GM12872 (cell line): Measurements from ENCODE around the gene COL4A2.

Experiments
- CTCF ChIP-seq: IDR thresholded peaks from 3 replicates; pipeline ENCODE4 v1.5.1; 2011; ENCODE audit warnings: low read depth, mild to moderate bottlenecking, low read length, moderate library complexity; ENCODE audit not compliant: insufficient read depth

Gene COL4A2

GRCh38 chr13:110559429-110559943, 252.4 kb downstream of the COL4A2 start:
- TF ChIP-seq CTCF = no peak

GRCh38 chr13:110559986-110560385, 252.9 kb downstream of the COL4A2 start:
- TF ChIP-seq CTCF = no peak

- TF ChIP-seq CTCF = no peak
Measured at GRCh38 chr13:110560601-110561343, 253.7 kb downstream of the COL4A2 start.

DNA sequence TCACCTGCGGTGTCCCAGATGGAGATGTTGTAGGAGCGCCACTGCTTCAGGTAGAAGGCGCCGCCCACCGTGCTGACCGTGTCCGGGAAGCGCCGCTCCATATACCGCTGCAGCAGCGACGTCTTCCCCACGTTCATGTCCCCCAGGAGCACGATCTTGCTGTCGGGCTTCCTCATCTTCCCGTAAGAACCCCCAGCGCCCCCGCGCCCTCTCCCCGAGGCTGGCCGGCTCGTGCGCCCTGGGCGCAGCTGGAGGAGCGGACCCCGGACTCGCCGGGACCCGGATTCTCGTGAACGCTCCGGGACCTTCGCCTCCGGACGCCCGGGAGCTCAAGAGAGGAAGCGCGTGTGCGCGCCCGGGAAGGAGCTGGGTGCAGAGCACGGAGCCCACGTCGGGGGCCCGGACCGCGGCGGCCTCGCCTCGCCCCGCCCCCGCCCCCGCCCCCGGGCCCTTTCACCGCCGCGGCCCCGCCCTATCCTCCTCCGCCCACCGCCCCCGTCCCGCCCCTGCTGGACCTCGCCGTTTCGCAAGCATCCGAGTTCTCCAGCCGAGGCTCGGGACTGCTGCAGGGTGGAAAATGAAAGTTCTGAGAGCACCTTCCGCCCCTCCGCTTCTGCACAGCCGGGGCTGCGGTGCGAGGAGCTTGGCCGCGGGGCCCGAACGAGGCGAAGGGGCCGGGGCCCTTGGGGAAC, 254.4 kb downstream of the COL4A2 start, which contains the start of gene RAB20:
Gene RAB20 (minus strand): TSS at position 379 of the 692 bp plus-strand sequence. CDS start 203 bp downstream, at position 176.
- no peak for TF ChIP-seq CTCF

DNA sequence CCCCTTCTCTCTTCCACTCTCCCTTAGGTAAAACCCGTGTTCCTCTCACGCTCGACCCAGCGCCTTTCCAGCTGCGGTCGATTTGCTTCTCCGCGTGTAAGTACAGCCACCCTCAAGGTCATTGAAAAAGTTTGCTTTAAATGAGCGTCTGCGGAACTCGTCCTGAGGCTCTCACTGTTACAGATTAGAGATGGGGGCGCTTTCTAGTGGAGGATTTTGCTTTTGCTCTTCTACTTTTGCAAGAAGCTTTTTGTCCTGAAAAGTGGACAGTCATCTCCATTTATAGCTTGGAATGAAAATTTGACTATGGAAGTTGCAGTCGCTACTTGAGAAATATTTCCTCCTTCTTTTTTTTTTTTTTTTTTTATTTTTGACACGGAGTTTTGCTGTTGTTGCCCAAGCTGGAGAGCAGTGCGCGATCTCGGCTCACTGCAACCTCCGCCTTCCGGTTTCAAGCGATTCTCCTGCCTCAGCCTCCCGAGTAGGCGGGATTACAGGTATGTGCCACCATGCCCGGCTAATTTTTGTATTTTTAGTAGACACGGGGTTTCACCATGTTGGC, 255.0 kb downstream of the COL4A2 start:
- no peak for TF ChIP-seq CTCF
